ENCODE measurements around the gene CDK14. TPM values are rescaled to one million over a fixed set of nuclear protein-coding genes. Genes with fewer than 3 reads are reported as not detected.

Gene CDK14
- total and polyA plus RNA-seq, 10 of the 15 experiments (the other 5 are each of a cell fraction or from before 2014, with no cell fraction given): 6.5 to 61.3 (median 24.2) TPM

DNA sequence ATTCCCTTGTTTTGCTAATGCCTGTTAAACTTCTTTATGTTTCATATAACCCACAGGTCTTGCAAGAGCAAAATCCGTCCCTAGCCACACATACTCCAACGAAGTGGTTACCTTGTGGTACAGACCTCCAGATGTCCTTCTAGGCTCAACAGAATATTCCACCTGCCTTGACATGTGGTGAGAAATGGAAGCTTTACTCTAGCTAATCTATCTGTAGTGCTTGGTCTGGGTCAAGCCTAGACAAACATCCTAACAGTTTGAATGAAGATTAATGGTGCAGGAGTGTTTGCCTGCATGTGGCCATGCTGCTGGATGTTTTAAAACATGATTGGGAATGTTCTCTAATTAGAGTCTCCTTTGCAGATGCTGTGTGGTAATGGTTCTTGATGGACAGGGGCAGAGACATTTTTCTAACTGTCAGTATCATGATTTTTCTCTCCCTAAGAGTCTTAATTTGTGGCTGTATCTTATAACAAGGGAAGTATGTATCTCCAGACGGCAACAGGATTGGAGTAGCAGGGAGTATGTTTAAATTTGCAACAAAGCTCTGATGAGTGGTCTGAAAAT is 359.6 kb downstream of the CDK14 start:
- ChIA-PET SMC1A (ENCODE audit: uncharacterized antibody, unreplicated experiment) (no interaction called here), RAD21 (ENCODE audit: unreplicated experiment) (no interaction called here), CTCF (interaction anchor here (0.6 kb wide), 1 partner anchor 16 kb away, joined by 3 read pairs; no protein-coding TSS in a partner anchor), POLR2A (no interaction called here)
- no peaks in the 10 kb centered on the region for H3K9me3 ChIP-seq (replicated peaks; ENCODE audit: control insufficient read depth, insufficient read depth, low read length)
- no peak overlapping the region for H3K4me2 ChIP-seq (ENCODE audit: control insufficient read depth, insufficient read depth)
- intact Hi-C loops (cut with micrococcal nuclease; ENCODE audit: unreplicated experiment): no loop called here
- H3K4me3 ChIP-seq: no peak overlapping the region
- no peaks in the 10 kb centered on the region for H3K4me1 ChIP-seq (ENCODE audit: control insufficient read depth, insufficient read depth, low read length)
- BruUV-seq (replicated peaks): no TSS peak
- no peak overlapping the region for H2AFZ ChIP-seq (ENCODE audit: control insufficient read depth, low read depth, low read length)
- H3K27me3 ChIP-seq (replicated peaks in 1 of 2; ENCODE audit: control insufficient read depth in 2 of 2, insufficient read depth in 2 of 2, low read length in 1 of 2): no peaks in the 10 kb centered on the region
- no peaks in the 10 kb centered on the region for H3K79me2 ChIP-seq (ENCODE audit: control insufficient read depth, insufficient read depth, low read length)
- in situ Hi-C loops (cut with MboI): no loop called here
- H3K36me3 ChIP-seq (ENCODE audit: control insufficient read depth in 2 of 2, insufficient read depth in 2 of 2, low read length in 1 of 2): no peaks in the 10 kb centered on the region
- no peaks in the 10 kb centered on the region for H4K20me1 ChIP-seq (ENCODE audit: control insufficient read depth, insufficient read depth)
- ATAC-seq (no peak), FAIRE-seq (no peak), DNase-seq (ENCODE audit: low read depth, low spot score) (no peak)
- TF ChIP-seq, protein P1, sequence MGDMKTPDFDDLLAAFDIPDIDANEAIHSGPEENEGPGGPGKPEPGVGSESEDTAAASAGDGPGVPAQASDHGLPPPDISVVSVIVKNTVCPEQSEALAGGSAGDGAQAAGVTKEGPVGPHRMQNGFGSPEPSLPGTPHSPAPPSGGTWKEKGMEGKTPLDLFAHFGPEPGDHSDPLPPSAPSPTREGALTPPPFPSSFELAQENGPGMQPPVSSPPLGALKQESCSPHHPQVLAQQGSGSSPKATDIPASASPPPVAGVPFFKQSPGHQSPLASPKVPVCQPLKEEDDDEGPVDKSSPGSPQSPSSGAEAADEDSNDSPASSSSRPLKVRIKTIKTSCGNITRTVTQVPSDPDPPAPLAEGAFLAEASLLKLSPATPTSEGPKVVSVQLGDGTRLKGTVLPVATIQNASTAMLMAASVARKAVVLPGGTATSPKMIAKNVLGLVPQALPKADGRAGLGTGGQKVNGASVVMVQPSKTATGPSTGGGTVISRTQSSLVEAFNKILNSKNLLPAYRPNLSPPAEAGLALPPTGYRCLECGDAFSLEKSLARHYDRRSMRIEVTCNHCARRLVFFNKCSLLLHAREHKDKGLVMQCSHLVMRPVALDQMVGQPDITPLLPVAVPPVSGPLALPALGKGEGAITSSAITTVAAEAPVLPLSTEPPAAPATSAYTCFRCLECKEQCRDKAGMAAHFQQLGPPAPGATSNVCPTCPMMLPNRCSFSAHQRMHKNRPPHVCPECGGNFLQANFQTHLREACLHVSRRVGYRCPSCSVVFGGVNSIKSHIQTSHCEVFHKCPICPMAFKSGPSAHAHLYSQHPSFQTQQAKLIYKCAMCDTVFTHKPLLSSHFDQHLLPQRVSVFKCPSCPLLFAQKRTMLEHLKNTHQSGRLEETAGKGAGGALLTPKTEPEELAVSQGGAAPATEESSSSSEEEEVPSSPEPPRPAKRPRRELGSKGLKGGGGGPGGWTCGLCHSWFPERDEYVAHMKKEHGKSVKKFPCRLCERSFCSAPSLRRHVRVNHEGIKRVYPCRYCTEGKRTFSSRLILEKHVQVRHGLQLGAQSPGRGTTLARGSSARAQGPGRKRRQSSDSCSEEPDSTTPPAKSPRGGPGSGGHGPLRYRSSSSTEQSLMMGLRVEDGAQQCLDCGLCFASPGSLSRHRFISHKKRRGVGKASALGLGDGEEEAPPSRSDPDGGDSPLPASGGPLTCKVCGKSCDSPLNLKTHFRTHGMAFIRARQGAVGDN (IDR thresholded peaks at IDR 0.05): no peak
- no peak for TF ChIP-seq KDM1A (IDR thresholded peaks at IDR 0.05; ENCODE audit: borderline replicate concordance)
- H3K9ac ChIP-seq (ENCODE audit: control insufficient read depth, insufficient read depth, low read length): no peak overlapping the region
- no peak overlapping the region for H3K27ac ChIP-seq (ENCODE audit: control insufficient read depth, insufficient read depth)
- 90% methylated on average over 3 of the region's 3 CpGs for WGBS (ENCODE audit: insufficient coverage, insufficient replicate concordance, low lambda C conversion rate, missing lambda C conversion rate)

GRCh38 chr7:90957883-90958282 is 361.8 kb downstream of the CDK14 start:
- no peak for ATAC-seq
- no peak for FAIRE-seq
- H4K20me1 ChIP-seq (ENCODE audit: control insufficient read depth, insufficient read depth): no peaks in the 10 kb centered on the region
- in situ Hi-C loops (cut with MboI): no loop called here
- H3K27ac ChIP-seq (ENCODE audit: control insufficient read depth, insufficient read depth): no peak overlapping the region
- intact Hi-C loops (cut with micrococcal nuclease; ENCODE audit: unreplicated experiment): no loop called here
- CTCF ChIA-PET: no interaction called here
- H3K27me3 ChIP-seq (replicated peaks in 1 of 2; ENCODE audit: control insufficient read depth in 2 of 2, insufficient read depth in 2 of 2, low read length in 1 of 2): no peaks in the 10 kb centered on the region
- no peaks in the 10 kb centered on the region for H3K4me1 ChIP-seq (ENCODE audit: control insufficient read depth, insufficient read depth, low read length)
- WGBS (ENCODE audit: insufficient coverage, insufficient replicate concordance, low lambda C conversion rate, missing lambda C conversion rate): 85% methylated on average over 5 of the region's 5 CpGs
- H3K4me2 ChIP-seq (ENCODE audit: control insufficient read depth, insufficient read depth): no peak overlapping the region
- POLR2A ChIA-PET: no interaction called here
- no peaks in the 10 kb centered on the region for H3K36me3 ChIP-seq (ENCODE audit: control insufficient read depth in 2 of 2, insufficient read depth in 2 of 2, low read length in 1 of 2)
- no peaks in the 10 kb centered on the region for H3K79me2 ChIP-seq (ENCODE audit: control insufficient read depth, insufficient read depth, low read length)
- SMC1A ChIA-PET (ENCODE audit: uncharacterized antibody, unreplicated experiment): interaction anchor here (0.9 to 1.6 kb wide), 2 partner anchors 9 to 13 kb away, joined by 3 to 5 read pairs; no protein-coding TSS in a partner anchor
- RAD21 ChIA-PET (ENCODE audit: unreplicated experiment): interaction anchor here (2.1 kb wide), 1 partner anchor 249 kb away, joined by 4 read pairs; no protein-coding TSS in a partner anchor
- DNase-seq (ENCODE audit: low read depth, low spot score): no peak
- BruUV-seq (replicated peaks): no TSS peak
- no peak overlapping the region for H2AFZ ChIP-seq (ENCODE audit: control insufficient read depth, low read depth, low read length)
- no peak overlapping the region for H3K9ac ChIP-seq (ENCODE audit: control insufficient read depth, insufficient read depth, low read length)
- H3K9me3 ChIP-seq (replicated peaks; ENCODE audit: control insufficient read depth, insufficient read depth, low read length): no peaks in the 10 kb centered on the region
- no peak overlapping the region for H3K4me3 ChIP-seq
- TF ChIP-seq FOXK2 (IDR thresholded peaks at IDR 0.05) (no peak), E4F1 (IDR thresholded peaks at IDR 0.05; ENCODE audit: borderline replicate concordance, partially characterized antibody) (no peak)
- TF ChIP-seq, protein P2, sequence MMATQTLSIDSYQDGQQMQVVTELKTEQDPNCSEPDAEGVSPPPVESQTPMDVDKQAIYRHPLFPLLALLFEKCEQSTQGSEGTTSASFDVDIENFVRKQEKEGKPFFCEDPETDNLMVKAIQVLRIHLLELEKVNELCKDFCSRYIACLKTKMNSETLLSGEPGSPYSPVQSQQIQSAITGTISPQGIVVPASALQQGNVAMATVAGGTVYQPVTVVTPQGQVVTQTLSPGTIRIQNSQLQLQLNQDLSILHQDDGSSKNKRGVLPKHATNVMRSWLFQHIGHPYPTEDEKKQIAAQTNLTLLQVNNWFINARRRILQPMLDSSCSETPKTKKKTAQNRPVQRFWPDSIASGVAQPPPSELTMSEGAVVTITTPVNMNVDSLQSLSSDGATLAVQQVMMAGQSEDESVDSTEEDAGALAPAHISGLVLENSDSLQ (IDR thresholded peaks at IDR 0.05): no peak

Data from GM12878 (cell line).